Tibial nerve (tissue), 4 donors: ENCODE data around the gene CABLES1. TPM values are rescaled to one million over a fixed set of nuclear protein-coding genes. Genes with fewer than 3 reads are reported as not detected.

Experiments
- DNase-seq, 2 donors: peaks; one replicate each; pipeline ENCODE4 v3.0.0-alpha.2; 2019; ENCODE audit warnings: low spot score in 2 of 2
- H3K27ac ChIP-seq, 4 donors: fragments of 200-600 bp; sonication (generic) in 3 of 4; one replicate each; pipeline ENCODE4 v1.5.1; 2017 to 2019; ENCODE audit warnings: mild to moderate bottlenecking in 1 of 4
- H3K27me3 ChIP-seq, 2 donors: fragments of 200-600 bp; sonication (generic) in 1 of 2; one replicate each; pipeline versions ENCODE4 v1.5.1 to v1.6.0; 2017 to 2019
- H3K36me3 ChIP-seq, 3 donors: fragments of 200-600 bp; sonication (generic); one replicate each; pipeline ENCODE4 v1.5.1; 2018 to 2019
- H3K4me1 ChIP-seq, 4 donors: fragments of 200-600 bp; sonication (generic) in 3 of 4; one replicate each; pipeline ENCODE4 v1.5.1; 2017 to 2019
- H3K4me3 ChIP-seq, 4 donors: fragments of 200-600 bp; sonication (generic) in 3 of 4; one replicate each; pipeline ENCODE4 v1.5.1; 2017 to 2019; ENCODE audit warnings: mild to moderate bottlenecking in 1 of 4, moderate library complexity in 1 of 4
- H3K9me3 ChIP-seq, 4 donors: fragments of 200-600 bp; sonication (generic) in 3 of 4; one replicate each; pipeline ENCODE4 v1.5.1; 2017 to 2019
- EP300 ChIP-seq, 2 donors: sonication (generic); formaldehyde crosslinking; IDR thresholded peaks; one replicate each; pipeline ENCODE4 v1.6.1; 2017; ENCODE audit warnings: antibody characterized with exemption in 2 of 2, mild to moderate bottlenecking in 1 of 2
- POLR2A ChIP-seq, 2 donors: fragments of 450-650 bp; IDR thresholded peaks; one replicate each; pipeline ENCODE4 v1.6.1; 2017; ENCODE audit warnings: antibody characterized with exemption in 2 of 2, mild to moderate bottlenecking in 2 of 2, moderate library complexity in 2 of 2
- WGBS, 2 donors: methylation state at CpG; one replicate each; pipeline ENCODE4 v1.1.5; 2018; 5-methylcytosine and 5-hydroxymethylcytosine counted together
- total RNA-seq, 4 donors: library from RNA; depleted of rRNA; stranded (reverse); fragments of >200 nt; gene quantifications; one replicate each; pipeline ENCODE4 v1.1.0, GENCODE V29; 2016
- TF ChIP-seq, protein P1 (sequence below), 5 experiments: fragments of 200-600 bp in 3 of 5; fragments of 450-650 bp in 2 of 5; sonication (generic) in 3 of 5; IDR thresholded peaks; one replicate each; pipeline ENCODE4 v1.5.1; 2016 to 2019; ENCODE audit warnings: antibody characterized with exemption in 5 of 5, mild to moderate bottlenecking in 3 of 5, moderate library complexity in 2 of 5

The CABLES1 gene
- total RNA-seq, 4 donors from 2014 or later, result 17.3 to 32.1 (median 21.2) TPM

DNA sequence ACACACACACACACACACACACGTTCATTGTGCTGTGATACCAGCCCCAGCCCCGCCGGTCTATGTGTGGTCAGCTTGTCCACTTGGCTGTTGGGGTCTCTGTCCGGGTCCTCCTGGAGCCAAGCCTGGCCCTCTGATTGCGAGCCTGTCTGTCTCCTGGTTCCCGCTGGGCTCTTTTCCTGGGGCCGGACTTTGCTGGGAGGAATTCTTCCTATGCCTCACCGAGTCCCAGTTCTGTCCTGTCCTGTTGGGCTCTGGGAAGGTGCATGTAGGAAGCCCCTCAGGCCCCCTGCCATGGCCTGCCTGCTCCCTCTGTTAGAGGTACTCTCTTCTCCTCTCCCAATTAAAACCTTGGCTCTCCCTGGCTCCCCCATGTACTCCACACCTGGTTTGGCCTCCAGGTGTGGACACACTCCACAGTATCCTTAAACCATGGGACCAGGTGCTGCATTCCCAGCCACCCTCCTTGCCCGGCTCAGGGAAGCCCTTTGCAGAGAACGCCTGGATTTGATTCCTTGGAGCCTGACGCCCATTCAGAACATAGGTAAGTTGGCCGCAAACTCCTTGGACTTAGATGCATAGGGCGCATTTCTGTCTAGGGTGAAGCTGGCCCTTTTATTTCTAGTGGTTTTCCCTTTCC, 42.3 kb downstream of the CABLES1 start:
- H3K4me1 ChIP-seq, result peaks cover 0 to 21% (median 0%) of the 10 kb centered on the region in 4 donors
- peaks cover 0 to 5% (median 0%) of the 10 kb centered on the region in 3 donors for H3K36me3 ChIP-seq
- no peak overlapping the region for H3K27ac ChIP-seq
- no peaks in the 10 kb centered on the region for H3K9me3 ChIP-seq
- WGBS, 2 donors, result 87 to 88% methylated on average over 10 to 13 of the region's 13 CpGs
- TF ChIP-seq EP300 (IDR thresholded peaks at IDR 0.05), result no peak
- TF ChIP-seq POLR2A (IDR thresholded peaks at IDR 0.05), result no peak
- TF ChIP-seq, protein P1, sequence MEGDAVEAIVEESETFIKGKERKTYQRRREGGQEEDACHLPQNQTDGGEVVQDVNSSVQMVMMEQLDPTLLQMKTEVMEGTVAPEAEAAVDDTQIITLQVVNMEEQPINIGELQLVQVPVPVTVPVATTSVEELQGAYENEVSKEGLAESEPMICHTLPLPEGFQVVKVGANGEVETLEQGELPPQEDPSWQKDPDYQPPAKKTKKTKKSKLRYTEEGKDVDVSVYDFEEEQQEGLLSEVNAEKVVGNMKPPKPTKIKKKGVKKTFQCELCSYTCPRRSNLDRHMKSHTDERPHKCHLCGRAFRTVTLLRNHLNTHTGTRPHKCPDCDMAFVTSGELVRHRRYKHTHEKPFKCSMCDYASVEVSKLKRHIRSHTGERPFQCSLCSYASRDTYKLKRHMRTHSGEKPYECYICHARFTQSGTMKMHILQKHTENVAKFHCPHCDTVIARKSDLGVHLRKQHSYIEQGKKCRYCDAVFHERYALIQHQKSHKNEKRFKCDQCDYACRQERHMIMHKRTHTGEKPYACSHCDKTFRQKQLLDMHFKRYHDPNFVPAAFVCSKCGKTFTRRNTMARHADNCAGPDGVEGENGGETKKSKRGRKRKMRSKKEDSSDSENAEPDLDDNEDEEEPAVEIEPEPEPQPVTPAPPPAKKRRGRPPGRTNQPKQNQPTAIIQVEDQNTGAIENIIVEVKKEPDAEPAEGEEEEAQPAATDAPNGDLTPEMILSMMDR (IDR thresholded peaks at IDR 0.05), result no peak
- H3K27me3 ChIP-seq, result no peaks in the 10 kb centered on the region
- H3K4me3 ChIP-seq, result no peak overlapping the region
- DNase-seq, result no peak

GRCh38 chr18:23178201-23178600, 42.9 kb downstream of the CABLES1 start:
- DNase-seq, result no peak
- no peaks in the 10 kb centered on the region for H3K27me3 ChIP-seq
- peaks cover 0 to 5% (median 0%) of the 10 kb centered on the region in 3 donors for H3K36me3 ChIP-seq
- 82 to 90% methylated on average over 6 to 7 of the region's 7 CpGs for WGBS, 2 donors
- no peak for TF ChIP-seq EP300 (IDR thresholded peaks at IDR 0.05)
- no peak for TF ChIP-seq POLR2A (IDR thresholded peaks at IDR 0.05)
- TF ChIP-seq, protein P1 (IDR thresholded peaks at IDR 0.05), result no peak
- no peaks in the 10 kb centered on the region for H3K9me3 ChIP-seq
- H3K27ac ChIP-seq, result no peak overlapping the region
- H3K4me3 ChIP-seq, result no peak overlapping the region
- peaks cover 0 to 22% (median 0%) of the 10 kb centered on the region in 4 donors for H3K4me1 ChIP-seq

DNA sequence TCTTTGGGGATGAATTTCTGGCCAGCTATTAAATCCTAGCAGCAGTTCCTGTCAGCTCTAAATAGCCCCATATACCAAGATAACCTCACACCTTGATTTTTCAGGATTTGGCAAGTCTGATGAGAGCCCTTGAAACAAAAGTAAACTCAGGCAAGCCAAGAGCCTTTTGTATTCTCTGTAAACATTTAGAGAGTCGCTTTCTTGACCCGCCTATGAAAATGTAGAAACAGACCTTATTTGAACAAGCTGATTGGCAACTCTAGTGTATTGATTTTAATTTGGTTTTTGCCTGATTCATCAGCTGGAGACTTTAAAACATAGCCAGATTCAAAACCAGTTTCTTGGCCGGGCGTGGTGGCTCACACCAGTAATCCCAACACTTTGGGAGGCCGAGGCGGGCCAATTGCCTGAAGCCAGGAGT, 43.4 kb downstream of the CABLES1 start:
- no peaks in the 10 kb centered on the region for H3K27me3 ChIP-seq
- DNase-seq, result no peak
- TF ChIP-seq POLR2A (IDR thresholded peaks at IDR 0.05) (no peak), EP300 (IDR thresholded peaks at IDR 0.05) (no peak)
- TF ChIP-seq, protein P1 (IDR thresholded peaks at IDR 0.05), result no peak
- H3K36me3 ChIP-seq, result peaks cover 0 to 5% (median 0%) of the 10 kb centered on the region in 3 donors
- H3K27ac ChIP-seq, result no peak overlapping the region
- H3K4me1 ChIP-seq, result peaks cover 0 to 17% (median 0%) of the 10 kb centered on the region in 4 donors
- no peak overlapping the region for H3K4me3 ChIP-seq
- no peaks in the 10 kb centered on the region for H3K9me3 ChIP-seq
- WGBS, 2 donors, result 86 to 90% methylated on average over 6 of the region's 6 CpGs

DNA sequence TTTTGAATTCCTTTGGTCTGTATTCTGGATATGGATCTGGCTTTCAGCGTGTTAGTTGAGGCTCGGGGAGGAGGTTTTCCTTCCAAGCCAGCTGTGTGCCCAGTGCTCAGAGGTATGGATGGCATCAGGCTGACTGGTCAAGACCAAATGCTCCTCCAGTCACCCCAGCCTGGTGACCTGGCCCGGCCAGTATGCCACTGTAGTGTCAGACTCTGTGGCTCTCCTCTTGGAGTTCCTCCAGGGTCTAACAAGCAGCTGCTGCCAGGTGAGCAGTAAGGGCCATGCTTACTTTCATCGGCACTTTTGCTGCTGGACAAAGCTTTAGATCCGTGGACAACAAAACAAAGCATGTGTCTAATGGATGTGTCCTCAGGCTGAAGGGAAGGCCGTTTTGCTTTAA, 44.1 kb downstream of the CABLES1 start:
- Histone ChIP-seq H3K27ac (peak overlapping the region in 2 of 4 donors; percentile 62 to 64), H3K4me3 (no peak overlapping the region), H3K36me3 (peaks cover 0 to 5% (median 0%) of the 10 kb centered on the region in 3 donors), H3K27me3 (no peaks in the 10 kb centered on the region), H3K9me3 (no peaks in the 10 kb centered on the region), H3K4me1 (peaks cover 0 to 17% (median 0%) of the 10 kb centered on the region in 4 donors)
- TF ChIP-seq, protein P1 (IDR thresholded peaks at IDR 0.05), result no peak
- TF ChIP-seq EP300 (IDR thresholded peaks at IDR 0.05) (no peak), POLR2A (IDR thresholded peaks at IDR 0.05) (no peak)
- no peak for DNase-seq
- 80 to 86% methylated on average over 6 of the region's 6 CpGs for WGBS, 2 donors

DNA sequence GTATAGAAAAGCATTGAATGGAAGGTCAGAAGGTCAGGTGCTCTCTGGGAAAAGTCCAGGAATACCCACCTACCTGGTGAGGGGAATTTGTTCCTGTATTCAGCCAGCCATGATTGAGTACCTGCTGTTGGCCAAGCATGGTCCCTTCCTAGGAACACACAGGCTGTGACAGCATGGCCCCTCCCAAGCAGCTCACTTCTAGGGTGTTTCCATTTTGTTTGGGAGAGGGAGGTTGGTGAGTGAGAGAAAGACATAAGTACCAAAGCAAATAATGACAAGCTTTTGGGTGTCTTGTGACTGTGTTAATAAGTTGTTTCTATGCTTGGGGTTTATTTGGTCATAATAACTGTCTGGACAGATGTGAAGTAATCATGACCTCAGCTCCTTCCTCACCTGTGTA, 46.3 kb downstream of the CABLES1 start:
- no peak for DNase-seq
- no peaks in the 10 kb centered on the region for H3K9me3 ChIP-seq
- H3K27me3 ChIP-seq, result no peaks in the 10 kb centered on the region
- H3K4me1 ChIP-seq, result peaks cover 0 to 17% (median 0%) of the 10 kb centered on the region in 4 donors
- peaks cover 0 to 5% (median 0%) of the 10 kb centered on the region in 3 donors for H3K36me3 ChIP-seq
- TF ChIP-seq POLR2A (IDR thresholded peaks at IDR 0.05), result no peak
- TF ChIP-seq, protein P1 (IDR thresholded peaks at IDR 0.05), result no peak
- TF ChIP-seq EP300 (IDR thresholded peaks at IDR 0.05), result no peak
- H3K27ac ChIP-seq, result no peak overlapping the region
- H3K4me3 ChIP-seq, result no peak overlapping the region
